Measurements from ENCODE around the gene ADAM12. TPM values are rescaled to one million over a fixed set of nuclear protein-coding genes. Genes with fewer than 3 reads are reported as not detected.
"Not testable (repeated sequence)": the region's sequence is repeated elsewhere in the genome, so short reads cannot be mapped to it uniquely, and the experiment has no call there.

ADAM12 gene
- total RNA-seq, 2 donors from 2014 or later = 0.27 to 2.2 TPM

DNA sequence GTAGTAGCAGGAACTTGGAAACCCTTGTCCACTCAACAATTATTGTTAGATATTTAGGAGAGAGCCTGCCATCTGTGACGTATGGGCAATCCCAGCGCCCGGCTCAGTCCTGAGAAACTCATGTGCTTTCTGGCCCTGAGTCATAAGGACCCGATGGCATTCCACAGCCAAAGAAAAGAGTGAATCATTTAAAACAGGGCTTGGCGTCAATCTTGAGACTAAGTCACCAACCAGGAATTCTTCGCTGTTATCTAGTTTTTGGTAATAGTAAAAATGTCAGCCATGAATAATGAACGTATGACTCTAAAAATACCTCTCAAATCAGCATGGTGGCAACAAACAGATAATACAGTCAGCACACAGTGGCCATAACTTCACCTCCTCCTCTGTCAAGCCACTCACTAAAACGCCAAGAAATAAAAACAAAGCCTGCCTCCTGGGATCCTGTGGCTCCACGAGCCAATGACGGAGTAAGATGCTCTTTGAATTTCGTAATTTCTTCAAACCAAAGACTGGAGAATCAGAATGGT is 140.8 kb downstream of the ADAM12 start:
- TF ChIP-seq, protein P1, sequence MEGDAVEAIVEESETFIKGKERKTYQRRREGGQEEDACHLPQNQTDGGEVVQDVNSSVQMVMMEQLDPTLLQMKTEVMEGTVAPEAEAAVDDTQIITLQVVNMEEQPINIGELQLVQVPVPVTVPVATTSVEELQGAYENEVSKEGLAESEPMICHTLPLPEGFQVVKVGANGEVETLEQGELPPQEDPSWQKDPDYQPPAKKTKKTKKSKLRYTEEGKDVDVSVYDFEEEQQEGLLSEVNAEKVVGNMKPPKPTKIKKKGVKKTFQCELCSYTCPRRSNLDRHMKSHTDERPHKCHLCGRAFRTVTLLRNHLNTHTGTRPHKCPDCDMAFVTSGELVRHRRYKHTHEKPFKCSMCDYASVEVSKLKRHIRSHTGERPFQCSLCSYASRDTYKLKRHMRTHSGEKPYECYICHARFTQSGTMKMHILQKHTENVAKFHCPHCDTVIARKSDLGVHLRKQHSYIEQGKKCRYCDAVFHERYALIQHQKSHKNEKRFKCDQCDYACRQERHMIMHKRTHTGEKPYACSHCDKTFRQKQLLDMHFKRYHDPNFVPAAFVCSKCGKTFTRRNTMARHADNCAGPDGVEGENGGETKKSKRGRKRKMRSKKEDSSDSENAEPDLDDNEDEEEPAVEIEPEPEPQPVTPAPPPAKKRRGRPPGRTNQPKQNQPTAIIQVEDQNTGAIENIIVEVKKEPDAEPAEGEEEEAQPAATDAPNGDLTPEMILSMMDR (IDR thresholded peaks at IDR 0.05) = no peak
- ATAC-seq (ENCODE audit: insufficient number of reproducible peaks, low FRiP score, low read depth) (peak; percentile 99), DNase-seq (ENCODE audit: low spot score) (peak; percentile 91)
- Histone ChIP-seq H3K27ac (peak overlapping the region; percentile 70 to 75), H3K4me3 (peak overlapping the region; percentile 40), H3K9me3 (no peaks in the 10 kb centered on the region), H3K27me3 (replicated peaks; ENCODE audit: insufficient read depth) (no peaks in the 10 kb centered on the region), H3K4me1 (ENCODE audit: control insufficient read depth in 1 of 2, low read depth in 2 of 2) (peaks cover 0 to 14% of the 10 kb centered on the region in 2 donors), H3K36me3 (no peaks in the 10 kb centered on the region)

DNA sequence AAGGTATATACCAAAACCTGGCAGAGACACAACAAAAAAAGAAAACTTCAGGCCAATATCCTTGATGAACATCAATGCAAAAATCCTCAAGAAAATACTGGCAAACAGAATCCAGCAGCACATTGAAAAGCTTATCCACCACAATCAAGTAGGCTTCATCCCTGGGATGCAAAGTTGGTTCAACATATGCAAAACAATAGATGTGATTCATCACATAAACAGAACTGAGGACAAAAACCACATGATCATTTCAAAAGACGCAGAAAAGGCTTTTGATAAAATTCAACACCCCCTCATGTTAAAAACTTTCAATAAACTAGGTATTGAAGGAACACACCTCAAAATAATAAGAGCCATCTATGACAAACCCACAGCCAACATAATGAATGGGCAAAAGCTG is 141.9 kb downstream of the ADAM12 start:
- not testable (repeated sequence) for DNase-seq (ENCODE audit: low spot score); H3K4me3 ChIP-seq; H3K27ac ChIP-seq

GRCh38 chr10:126245501-126245900 is 142.8 kb downstream of the ADAM12 start:
- Histone ChIP-seq H3K9me3 (no peaks in the 10 kb centered on the region), H3K36me3 (no peaks in the 10 kb centered on the region), H3K27ac (no peak overlapping the region), H3K27me3 (replicated peaks; ENCODE audit: insufficient read depth) (no peaks in the 10 kb centered on the region), H3K4me3 (no peak overlapping the region), H3K4me1 (ENCODE audit: control insufficient read depth in 1 of 2, low read depth in 2 of 2) (peaks cover 0 to 14% of the 10 kb centered on the region in 2 donors)
- ATAC-seq (ENCODE audit: insufficient number of reproducible peaks, low FRiP score, low read depth) = no peak
- DNase-seq (ENCODE audit: low spot score) = no peak
- TF ChIP-seq, protein P1 (IDR thresholded peaks at IDR 0.05) = no peak

More for the DNA sequence above, 141.9 kb downstream of the ADAM12 start:
- not testable (repeated sequence) for H3K9me3 ChIP-seq; H3K36me3 ChIP-seq; H3K27me3 ChIP-seq (replicated peaks; ENCODE audit: insufficient read depth); ATAC-seq (ENCODE audit: insufficient number of reproducible peaks, low FRiP score, low read depth)
- H3K4me1 ChIP-seq (ENCODE audit: control insufficient read depth in 1 of 2, low read depth in 2 of 2) = peaks cover 0 to 14% of the 10 kb centered on the region in 2 donors

DNA sequence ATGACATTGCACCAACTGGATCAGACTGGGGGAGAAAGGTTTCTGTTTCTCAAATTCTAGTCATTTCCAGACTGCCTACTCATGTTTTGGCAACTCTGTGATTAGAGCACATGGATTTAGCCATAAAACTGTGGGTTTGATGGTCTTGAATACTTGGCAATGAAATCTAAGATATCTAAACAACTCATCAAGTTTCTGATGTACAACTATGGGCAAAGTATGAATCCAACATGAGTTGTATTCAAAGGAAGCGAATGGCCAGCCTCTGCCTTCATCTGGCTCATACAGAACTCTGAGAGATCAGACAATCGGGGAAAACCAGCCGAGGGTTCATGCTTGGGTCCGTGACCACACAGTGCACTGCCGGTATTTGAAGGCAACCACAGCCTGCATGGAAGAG is 144.3 kb downstream of the ADAM12 start:
- H3K9me3 ChIP-seq = no peaks in the 10 kb centered on the region
- H3K27ac ChIP-seq = no peak overlapping the region
- H3K36me3 ChIP-seq = no peaks in the 10 kb centered on the region
- no peaks in the 10 kb centered on the region for H3K27me3 ChIP-seq (replicated peaks; ENCODE audit: insufficient read depth)
- TF ChIP-seq, protein P1 (IDR thresholded peaks at IDR 0.05) = no peak
- DNase-seq (ENCODE audit: low spot score) = no peak
- peaks cover 0 to 14% of the 10 kb centered on the region in 2 donors for H3K4me1 ChIP-seq (ENCODE audit: control insufficient read depth in 1 of 2, low read depth in 2 of 2)
- ATAC-seq (ENCODE audit: insufficient number of reproducible peaks, low FRiP score, low read depth) = no peak
- H3K4me3 ChIP-seq = no peak overlapping the region

DNA sequence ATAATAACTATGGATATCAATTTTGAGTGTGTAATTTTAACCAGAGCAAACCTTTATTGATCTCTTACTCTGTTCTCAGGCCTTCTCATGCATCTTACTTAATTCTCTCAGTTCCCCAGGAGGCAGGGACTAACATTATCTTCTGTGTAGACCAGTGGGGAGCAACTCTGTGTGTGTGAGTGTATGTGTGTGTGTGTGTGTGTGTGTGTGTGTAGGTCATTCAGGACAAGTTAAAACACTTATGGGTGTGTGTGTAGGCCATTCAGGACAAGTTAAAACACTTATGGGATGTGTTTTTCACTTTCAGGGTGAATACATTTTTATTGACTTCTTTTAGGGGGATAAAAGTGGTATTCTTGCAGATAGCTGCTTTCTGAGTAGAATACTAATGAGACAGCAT is 145.0 kb downstream of the ADAM12 start:
- TF ChIP-seq, protein P1 (IDR thresholded peaks at IDR 0.05) = no peak
- DNase-seq (ENCODE audit: low spot score) (no peak), ATAC-seq (ENCODE audit: insufficient number of reproducible peaks, low FRiP score, low read depth) (no peak)
- no peaks in the 10 kb centered on the region for H3K36me3 ChIP-seq
- no peak overlapping the region for H3K27ac ChIP-seq
- H3K9me3 ChIP-seq = no peaks in the 10 kb centered on the region
- H3K27me3 ChIP-seq (replicated peaks; ENCODE audit: insufficient read depth) = no peaks in the 10 kb centered on the region
- H3K4me1 ChIP-seq (ENCODE audit: control insufficient read depth in 1 of 2, low read depth in 2 of 2) = peaks cover 0 to 13% of the 10 kb centered on the region in 2 donors
- H3K4me3 ChIP-seq = no peak overlapping the region
